BJ (cell line): Measurements from ENCODE around the gene SFMBT1. TPM values are rescaled to one million over a fixed set of nuclear protein-coding genes. Genes with fewer than 3 reads are reported as not detected.
"Not testable (repeated sequence)": the region's sequence is repeated elsewhere in the genome, so short reads cannot be mapped to it uniquely, and the experiment has no call there.

ENCODE experiments used
- CTCF ChIA-PET: fragments of 350-600 bp; formaldehyde crosslinking; extraction: SDS; loops from one replicate; lab custom pipeline; 2021; ENCODE audit warnings: antibody characterized with exemption, inconsistent platforms; lab: Yijun Ruan, JAX
- POLR2A ChIA-PET: fragments of 300-600 bp; sonication (Branson Sonifier 250); formaldehyde crosslinking; extraction: SDS; loops from one replicate; lab custom pipeline; 2021; ENCODE audit warnings: antibody characterized with exemption; lab: Charles Lee
- DNase-seq: peaks from one replicate; pipeline ENCODE4 v3.0.0-alpha.2; 2011; ENCODE audit warnings: low read depth
- H3K27me3 ChIP-seq: 2 replicates; pipeline ENCODE4 v1.6.0; 2011; ENCODE audit warnings: low read length; ENCODE audit not compliant: control insufficient read depth, insufficient read depth
- H3K36me3 ChIP-seq: 2 replicates; pipeline ENCODE4 v1.5.1; 2011; ENCODE audit warnings: low read length; ENCODE audit not compliant: control insufficient read depth, insufficient read depth
- H3K4me3 ChIP-seq: 2 replicates; pipeline ENCODE4 v1.5.1; 2011; ENCODE audit warnings: low read depth, mild to moderate bottlenecking, control low read depth, low read length
- polyA plus RNA-seq: library from polyadenylated mRNA; depleted of rRNA; stranded (reverse); fragments of >200 nt; gene quantifications from 2 replicates; pipeline ENCODE4 v1.2.3, GENCODE V29; 2011
- TF ChIP-seq, protein P1 (sequence below): IDR thresholded peaks from 2 replicates; pipeline ENCODE4 v1.5.1; 2011; ENCODE audit warnings: low read depth, mild to moderate bottlenecking, control low read depth, inconsistent platforms, low read length, moderate library complexity; ENCODE audit not compliant: insufficient read depth

The SFMBT1 gene
- polyA plus RNA-seq, 1 experiment: 2.1 TPM

DNA sequence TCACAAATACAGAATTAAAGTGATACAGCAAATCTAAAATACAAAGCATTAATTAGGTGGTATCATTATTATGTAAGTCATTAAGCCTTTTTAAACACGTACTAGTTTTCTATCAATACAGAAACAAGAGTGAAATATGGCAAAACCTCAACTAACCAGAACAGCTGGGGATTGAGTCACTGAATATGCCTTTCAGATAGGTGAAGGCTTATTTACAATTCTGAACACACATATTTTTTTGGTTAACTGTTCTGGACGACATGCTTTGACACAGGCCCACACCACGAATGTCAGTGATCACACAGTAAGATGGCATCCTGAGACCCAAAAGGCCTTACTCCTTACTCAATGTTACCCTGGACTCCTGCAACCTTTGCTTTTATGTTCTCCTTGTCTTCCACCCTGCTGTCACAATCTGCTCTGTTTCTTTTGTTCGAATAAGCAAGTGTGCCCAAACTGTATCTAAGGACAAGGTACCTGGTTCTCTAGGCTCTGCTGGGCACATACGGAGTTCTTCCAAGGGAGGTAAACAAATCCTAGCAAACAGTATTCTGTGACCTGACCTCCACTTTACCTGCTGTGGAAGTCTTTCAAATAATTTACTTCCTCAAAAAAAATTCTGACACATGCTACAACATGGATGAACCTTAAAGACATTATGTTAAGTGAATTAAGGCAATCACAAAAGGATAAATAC is 7.0 kb downstream of the SFMBT1 start:
- Histone ChIP-seq H3K4me3 (no peak overlapping the region), H3K27me3 (no peaks in the 10 kb centered on the region), H3K36me3 (no peaks in the 10 kb centered on the region)
- CTCF ChIA-PET: no interaction called here
- POLR2A ChIA-PET: no interaction called here
- TF ChIP-seq, protein P1, sequence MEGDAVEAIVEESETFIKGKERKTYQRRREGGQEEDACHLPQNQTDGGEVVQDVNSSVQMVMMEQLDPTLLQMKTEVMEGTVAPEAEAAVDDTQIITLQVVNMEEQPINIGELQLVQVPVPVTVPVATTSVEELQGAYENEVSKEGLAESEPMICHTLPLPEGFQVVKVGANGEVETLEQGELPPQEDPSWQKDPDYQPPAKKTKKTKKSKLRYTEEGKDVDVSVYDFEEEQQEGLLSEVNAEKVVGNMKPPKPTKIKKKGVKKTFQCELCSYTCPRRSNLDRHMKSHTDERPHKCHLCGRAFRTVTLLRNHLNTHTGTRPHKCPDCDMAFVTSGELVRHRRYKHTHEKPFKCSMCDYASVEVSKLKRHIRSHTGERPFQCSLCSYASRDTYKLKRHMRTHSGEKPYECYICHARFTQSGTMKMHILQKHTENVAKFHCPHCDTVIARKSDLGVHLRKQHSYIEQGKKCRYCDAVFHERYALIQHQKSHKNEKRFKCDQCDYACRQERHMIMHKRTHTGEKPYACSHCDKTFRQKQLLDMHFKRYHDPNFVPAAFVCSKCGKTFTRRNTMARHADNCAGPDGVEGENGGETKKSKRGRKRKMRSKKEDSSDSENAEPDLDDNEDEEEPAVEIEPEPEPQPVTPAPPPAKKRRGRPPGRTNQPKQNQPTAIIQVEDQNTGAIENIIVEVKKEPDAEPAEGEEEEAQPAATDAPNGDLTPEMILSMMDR: no peak
- no peak for DNase-seq

DNA sequence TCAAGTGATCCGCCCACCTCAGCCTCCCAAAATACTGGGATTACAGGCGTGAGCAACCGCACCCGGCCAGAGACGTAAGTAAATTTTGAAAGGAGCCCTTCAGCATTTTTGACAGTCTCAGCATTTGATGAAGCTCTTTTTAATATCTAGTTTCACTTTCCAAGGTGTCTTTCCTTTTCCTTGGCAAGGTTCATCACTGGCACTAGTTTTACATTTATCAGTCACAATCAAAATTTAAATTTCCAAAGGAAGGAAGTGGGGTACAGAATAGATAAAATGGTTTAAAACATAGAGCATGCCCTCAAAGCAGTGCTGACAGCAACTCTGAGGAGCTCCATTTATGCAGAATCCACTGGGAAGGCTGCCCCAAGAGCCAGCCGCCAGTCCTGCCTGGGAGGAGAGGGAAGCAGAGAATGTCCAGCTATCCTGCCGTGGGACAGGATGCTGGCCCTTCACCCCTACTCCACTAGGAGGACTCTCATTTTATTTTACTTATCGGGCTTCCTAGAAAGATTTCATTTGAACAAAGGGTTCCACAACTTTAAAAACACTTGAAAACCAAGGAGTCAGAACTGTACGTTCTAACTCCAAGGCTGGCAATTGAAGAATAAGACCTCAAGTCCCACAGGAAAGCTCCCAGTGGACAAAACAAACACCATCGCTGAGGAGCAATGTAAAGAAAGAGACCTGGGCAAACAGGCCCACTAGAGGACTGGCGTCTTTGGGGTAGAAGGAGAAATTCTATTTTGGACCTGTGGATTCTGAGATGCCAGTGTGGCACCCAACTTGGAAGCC is 9.9 kb downstream of the SFMBT1 start:
- Histone ChIP-seq H3K4me3 (no peak overlapping the region), H3K27me3 (no peaks in the 10 kb centered on the region), H3K36me3 (no peaks in the 10 kb centered on the region)
- TF ChIP-seq, protein P1: no peak
- CTCF ChIA-PET: interaction anchor here (0.6 to 1.5 kb wide), 5 partner anchors 10 to 301 kb away, joined by 3 to 4 read pairs (median 4); partner anchors contain the start of gene SFMBT1
- no peak for DNase-seq
- POLR2A ChIA-PET: no interaction called here

DNA sequence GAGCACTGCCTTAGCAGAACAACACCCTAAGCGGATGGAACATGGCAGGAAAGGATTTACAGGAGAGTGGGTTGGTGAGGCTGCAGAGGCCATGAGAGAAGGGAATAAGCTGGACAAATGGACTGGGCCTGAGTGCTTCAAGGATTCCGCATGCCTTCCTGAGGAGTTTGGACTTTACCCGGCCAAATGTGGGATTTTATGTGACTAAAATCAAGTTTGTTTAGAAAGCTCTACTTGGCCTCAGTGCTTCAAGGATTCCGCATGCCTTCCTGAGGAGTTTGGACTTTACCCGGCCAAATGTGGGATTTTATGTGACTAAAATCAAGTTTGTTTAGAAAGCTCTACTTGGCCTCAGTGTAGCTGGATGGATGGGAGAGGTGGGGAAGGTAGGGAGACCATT is 10.9 kb downstream of the SFMBT1 start:
- not testable (repeated sequence) for H3K36me3 ChIP-seq, H3K4me3 ChIP-seq, DNase-seq, H3K27me3 ChIP-seq
- ChIA-PET CTCF (interaction anchor here (0.8 to 1.5 kb wide), 3 partner anchors 10 to 37 kb away, joined by 3 to 4 read pairs (median 3); partner anchors contain the start of gene SFMBT1), POLR2A (interaction anchor here (0.5 kb wide), 1 partner anchor 9 kb away, joined by 4 read pairs; no protein-coding TSS in a partner anchor)

DNA sequence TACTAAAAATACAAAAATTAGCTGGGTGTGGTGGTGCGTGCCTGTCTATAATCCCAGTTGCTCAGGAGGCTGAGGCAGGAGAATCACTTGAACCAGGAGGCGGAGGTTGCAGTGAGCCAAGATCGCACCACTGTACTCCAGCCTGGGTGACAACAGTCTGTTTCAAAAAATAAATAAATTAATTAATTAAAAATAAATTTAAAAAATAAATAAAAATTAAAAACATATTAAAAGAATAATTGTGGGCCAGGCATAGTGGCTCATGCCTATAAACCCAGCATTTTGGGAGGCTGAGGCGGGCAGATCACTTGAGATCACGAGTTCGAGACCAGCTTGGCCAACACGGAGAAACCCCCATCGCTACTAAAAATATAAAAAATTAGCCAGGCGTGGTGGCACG is 11.5 kb downstream of the SFMBT1 start:
- H3K36me3 ChIP-seq, H3K27me3 ChIP-seq, DNase-seq, H3K4me3 ChIP-seq: not testable (repeated sequence)
- CTCF ChIA-PET: interaction anchor here (0.8 kb wide), 1 partner anchor 10 kb away, joined by 3 read pairs; no protein-coding TSS in a partner anchor
- POLR2A ChIA-PET: interaction anchor here (0.5 kb wide), 1 partner anchor 8 kb away, joined by 4 read pairs; no protein-coding TSS in a partner anchor

DNA sequence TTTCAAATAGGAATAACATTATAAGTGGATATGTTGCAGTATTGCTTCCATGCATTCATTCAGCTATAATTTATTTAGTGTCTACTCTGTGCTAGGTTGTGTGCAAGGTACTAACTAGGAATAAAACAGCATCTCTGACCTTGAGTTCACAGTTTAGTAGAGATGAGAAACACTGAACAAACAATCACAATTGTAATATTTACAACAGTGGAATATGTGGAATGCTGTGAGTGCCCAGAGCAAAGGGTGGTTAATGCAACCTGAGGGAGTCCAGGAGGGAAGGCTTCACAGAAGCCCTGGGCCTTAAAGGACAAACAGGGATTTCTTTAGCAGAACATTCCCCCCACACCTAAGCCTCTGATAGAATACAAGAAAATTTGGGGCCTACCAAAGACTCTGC is 13.3 kb downstream of the SFMBT1 start:
- POLR2A ChIA-PET: no interaction called here
- Histone ChIP-seq H3K27me3 (no peaks in the 10 kb centered on the region), H3K4me3 (no peak overlapping the region), H3K36me3 (no peaks in the 10 kb centered on the region)
- no peak for DNase-seq
- TF ChIP-seq, protein P1: no peak
- CTCF ChIA-PET: no interaction called here
